ACHN (cell line): ENCODE data around the gene PRELP.

Experiments used
- DNase-seq: peaks from one replicate; pipeline ENCODE4 v3.0.0-alpha.2; 2015
- in situ Hi-C: cut with HindIII; loops from 2 replicates; pipeline ENCODE4 v1.10.0; 2017; ENCODE audit warnings: low sequenced_read_pairs, low pct_ligation_motif_present, low pct_unique_long_range_greater_than_20kb

PRELP gene

DNA sequence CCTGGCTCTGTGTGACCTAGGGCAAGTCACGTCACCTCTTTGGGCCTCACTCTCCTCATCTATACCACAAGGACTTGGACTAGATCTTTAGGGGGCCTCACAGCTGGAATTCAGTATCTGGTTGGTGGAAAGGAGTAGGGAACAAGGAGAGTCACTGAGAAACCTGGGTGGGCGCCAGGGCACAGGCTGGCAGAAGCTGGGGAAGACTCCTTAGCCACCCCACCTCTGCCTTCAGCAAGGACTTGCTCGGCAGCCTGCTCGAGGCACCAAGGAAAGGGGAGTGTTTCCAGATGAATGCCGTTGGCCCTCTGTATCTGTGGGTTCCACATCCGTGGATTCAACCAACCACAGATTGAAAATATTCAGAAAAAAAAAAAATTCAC, 17.1 kb downstream of the PRELP start:
- no peak for DNase-seq
- in situ Hi-C loops, result no loop called here

DNA sequence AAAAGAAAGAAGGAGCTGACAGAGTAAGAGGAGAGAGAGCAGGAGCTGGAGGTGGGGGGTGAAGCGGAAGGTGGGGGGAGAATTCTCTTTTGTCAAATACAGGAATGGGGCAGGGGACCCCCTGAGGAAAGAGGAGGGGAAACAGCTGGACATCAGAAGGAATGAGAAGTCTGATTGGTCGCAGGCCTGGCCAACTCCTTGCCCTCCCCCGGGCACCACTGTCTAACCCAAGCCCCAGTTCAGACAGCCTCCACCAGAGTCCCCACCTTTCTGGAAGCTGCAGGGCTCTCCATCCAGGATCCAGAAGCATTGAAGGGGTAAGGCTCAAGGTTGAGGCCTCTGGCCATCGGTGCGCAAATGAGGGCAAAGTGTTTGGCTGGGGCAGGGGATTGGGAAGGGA, 18.3 kb downstream of the PRELP start, which contains the start of gene OPTC:
Gene OPTC, plus strand, starts transcription at position 253 of the 400 bp plus-strand sequence. CDS start 1,853 bp downstream, outside the sequence.
- in situ Hi-C loops, result no loop called here
- DNase-seq, result no peak

DNA sequence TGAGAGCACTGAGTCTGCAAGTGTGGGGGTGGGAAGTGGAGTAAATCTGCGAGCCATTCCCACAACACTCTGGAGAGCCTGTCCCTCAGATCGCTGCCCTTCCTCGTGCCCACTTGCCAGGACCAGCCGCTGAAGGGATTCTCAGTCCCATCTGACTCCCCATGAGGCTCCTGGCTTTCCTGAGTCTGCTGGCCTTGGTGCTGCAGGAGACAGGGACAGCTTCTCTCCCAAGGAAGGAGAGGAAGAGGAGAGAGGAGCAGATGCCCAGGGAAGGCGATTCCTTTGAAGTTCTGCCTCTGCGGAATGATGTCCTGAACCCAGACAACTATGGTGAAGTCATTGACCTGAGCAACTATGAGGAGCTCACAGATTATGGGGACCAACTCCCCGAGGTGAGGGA, 20.2 kb downstream of the PRELP start:
- DNase-seq, result no peak
- in situ Hi-C loops, result no loop called here

DNA sequence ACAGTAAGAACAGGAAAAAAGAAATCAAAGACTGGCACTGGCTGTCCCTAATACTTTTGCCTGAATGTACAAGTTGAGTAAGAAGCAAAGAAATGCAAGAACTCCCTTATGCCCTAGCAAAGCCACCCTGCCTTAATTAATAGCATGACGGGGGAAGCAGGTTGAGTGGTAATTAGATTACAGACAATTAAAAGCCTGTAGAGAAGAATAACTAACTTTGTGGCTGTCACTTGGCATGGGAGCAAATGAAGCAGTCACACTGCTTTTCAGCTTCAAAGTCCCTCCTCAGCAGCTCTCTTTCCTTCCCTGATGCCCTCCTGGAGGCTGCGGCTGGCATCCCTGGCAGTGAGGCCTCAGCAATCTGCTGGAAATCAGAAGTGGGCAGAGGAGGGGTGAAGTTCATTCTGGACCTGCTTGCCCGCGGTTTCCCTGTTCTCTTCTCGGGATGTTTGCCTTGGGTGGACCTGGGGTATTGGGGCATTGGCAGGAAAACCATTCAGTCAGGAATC, 21.7 kb downstream of the PRELP start:
- DNase-seq, result no peak
- in situ Hi-C loops, result no loop called here

DNA sequence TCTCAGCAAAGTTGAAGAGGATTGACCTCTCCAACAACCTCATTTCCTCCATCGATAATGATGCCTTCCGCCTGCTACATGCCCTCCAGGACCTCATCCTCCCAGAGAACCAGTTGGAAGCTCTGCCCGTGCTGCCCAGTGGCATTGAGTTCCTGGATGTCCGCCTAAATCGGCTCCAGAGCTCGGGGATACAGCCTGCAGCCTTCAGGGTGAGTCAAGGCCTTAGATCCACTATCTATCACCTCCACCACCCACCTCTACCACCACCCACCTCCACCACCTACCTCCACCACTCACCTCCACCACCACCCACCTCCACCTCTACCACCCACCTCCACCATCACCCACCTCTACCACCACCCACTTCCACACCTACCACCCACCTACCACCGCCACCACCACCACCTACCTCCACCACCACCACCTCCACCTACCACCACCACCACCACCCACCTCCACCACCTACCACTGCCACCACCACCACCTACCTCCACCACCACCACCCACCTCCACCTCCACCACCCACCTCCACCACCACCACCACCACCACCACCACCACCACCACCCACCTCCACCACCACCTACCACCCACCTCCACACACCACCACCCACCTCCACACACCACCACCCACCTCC, 24.2 kb downstream of the PRELP start:
- no peak for DNase-seq
- in situ Hi-C loops, result no loop called here

DNA sequence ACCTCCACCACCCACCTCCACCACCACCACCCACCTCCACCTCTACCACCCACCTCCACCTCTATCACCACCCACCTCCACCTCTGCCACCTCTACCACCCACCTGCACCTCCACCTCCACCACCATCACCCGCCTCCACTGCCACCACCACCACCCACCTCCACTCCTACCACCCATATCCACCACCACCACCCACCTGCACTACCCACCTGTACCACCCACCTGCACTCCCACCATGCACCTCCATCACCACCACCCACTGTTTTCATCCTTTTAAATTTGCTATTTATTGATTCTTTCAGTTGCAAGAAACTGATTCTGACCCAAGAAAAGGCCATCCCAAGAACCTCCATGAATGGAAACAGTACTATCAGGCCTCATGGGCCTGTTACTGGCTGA, 24.7 kb downstream of the PRELP start:
- in situ Hi-C loops, result no loop called here
- no peak for DNase-seq

DNA sequence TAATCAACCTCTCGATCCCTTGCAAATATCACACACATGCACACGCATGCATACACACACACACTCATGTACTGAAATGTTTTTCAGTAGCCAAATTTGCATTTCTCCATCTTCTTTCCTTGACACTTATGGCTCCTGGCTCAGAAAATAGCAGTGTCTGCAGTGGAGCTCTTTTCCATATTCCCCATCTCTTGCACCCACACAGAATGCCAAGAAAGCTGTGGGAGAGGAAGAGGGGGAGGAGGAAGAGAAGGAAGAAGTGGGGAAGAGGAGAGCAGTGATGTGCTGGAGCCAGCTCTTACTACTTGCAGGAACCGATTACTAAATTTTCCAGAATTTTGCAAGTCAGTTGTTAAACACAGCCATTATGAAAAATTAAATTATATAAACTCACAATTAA, 28.2 kb downstream of the PRELP start:
- in situ Hi-C loops, result no loop called here
- DNase-seq, result no peak

DNA sequence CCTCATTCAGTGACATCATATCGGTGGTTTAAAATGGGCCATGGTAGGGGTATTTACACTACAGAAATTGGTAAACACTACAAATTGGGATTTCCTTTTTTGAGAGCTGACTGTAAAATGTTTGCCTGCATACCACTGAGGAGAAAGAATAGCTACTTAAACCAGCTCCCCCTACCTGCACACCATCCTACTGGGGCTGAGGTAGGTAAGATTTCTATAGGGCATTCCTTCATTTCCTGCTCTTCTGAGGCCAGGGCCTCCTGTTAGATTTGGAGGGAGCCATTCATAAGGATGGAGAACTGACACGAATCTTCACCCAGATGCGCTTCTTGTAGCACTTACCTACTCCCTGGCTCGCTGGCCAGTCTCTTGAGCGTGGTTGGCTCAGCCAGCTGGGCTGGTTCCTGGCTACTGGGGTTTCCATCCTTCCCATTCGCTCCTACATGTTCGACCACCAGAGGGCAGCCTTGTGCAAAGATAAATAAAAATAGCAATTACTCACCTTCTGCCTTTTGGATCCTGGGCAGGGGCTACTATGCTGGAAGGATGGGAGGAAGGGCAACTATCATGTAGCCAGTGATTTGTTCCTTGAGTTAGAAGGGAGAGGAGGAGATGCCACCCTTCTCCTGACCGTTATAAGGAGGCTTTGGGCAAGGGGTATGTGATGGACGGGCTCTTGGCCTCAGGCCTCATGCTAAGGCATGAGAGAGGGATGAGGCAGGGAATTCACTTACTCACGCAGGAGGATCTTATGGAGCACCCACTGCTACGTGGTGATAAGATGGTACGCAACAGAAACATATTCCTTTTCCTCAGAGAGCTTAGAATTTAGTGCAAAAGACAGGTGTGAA, 29.0 kb downstream of the PRELP start:
- in situ Hi-C loops, result no loop called here
- DNase-seq, result peak; percentile 81

DNA sequence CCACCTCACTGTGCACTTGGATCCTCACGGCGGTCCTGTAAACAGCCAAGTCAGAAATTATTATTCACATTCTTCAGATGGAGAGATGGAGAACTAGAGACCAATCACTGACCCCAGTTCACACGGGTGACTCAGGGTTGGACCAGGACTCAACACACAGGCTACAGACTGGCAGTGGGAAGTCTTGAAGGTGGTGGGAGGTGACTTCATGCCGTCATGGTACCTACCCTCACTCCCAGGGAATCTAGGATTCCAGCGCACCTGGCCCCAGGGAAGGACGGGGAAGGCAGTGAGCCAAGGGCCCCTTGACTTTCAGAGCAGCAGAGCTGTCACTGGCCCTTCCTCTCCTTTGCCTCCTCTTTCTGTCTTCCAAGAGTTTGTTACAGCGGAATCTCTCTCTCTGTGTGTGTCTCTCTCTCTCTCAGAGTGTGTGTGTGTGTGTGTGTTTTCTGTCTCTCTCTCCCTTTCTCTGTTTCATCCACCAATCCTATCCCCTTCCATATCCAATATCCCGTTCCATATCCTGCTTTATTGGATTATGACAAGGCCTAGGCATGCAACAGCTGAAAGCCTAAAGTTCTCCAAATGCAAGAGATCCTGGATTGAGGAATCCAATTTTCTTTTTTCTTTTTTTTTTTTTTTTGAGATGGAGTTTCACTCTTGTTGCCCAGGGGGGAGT, 30.1 kb downstream of the PRELP start:
- in situ Hi-C loops, result no loop called here
- no peak for DNase-seq

DNA sequence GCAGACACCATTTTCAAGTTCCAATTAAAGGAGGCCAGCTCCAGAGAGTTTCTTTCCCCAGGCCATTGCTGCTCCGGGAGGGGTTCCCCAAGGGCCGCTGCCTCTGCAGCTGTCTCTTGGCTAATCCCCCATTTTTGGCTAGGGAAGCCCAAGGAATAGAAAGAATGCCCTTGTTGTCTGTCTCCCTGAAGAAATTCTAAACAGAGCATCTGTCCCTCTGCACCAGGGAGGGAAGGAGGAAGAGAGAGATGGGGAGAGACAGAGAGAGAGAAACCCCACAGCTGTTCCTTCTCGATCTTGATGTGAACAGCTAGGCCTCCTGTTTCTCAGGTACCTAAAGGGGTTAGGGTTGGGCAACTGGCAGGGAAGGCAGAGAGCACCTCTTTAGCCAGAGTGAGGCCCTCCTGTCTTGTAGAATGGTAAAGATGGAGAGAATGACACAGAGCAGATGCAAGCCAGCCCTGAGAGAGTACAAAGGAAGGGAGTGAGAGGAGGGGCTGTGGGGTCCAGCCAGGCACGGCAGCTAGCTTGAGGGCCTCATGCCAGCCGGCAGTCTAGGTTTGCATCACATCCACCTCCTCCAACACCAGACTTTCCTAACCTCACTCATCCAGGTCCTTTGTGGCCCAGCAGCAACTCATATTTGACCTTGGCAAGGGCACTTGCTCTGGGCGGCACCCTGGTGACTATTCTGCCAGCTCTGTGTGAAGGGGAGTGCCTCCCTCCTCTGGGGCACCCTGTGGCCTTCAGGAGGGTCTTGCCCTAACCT, 31.4 kb downstream of the PRELP start:
- no peak for DNase-seq
- in situ Hi-C loops, result no loop called here

DNA sequence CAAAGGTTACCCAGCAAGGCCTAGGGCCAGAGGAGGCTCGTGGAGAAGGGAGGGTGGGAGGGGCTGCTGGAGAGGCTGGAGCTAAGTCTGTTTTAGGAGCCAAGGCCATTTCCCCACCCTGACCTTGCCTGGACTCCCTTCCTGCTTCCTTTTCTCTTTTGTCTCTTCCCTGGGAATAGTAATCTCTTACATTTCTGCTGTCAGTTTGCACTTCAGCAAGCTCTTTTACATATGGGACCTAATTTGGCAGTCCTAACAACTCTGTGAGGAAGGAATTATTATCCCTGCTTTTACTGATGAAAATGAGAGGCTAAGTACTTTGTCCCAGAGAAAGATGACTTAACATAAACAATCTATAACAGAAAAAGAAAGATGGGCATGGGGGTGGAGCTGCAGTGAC, 32.2 kb downstream of the PRELP start:
- in situ Hi-C loops, result no loop called here
- DNase-seq, result no peak

DNA sequence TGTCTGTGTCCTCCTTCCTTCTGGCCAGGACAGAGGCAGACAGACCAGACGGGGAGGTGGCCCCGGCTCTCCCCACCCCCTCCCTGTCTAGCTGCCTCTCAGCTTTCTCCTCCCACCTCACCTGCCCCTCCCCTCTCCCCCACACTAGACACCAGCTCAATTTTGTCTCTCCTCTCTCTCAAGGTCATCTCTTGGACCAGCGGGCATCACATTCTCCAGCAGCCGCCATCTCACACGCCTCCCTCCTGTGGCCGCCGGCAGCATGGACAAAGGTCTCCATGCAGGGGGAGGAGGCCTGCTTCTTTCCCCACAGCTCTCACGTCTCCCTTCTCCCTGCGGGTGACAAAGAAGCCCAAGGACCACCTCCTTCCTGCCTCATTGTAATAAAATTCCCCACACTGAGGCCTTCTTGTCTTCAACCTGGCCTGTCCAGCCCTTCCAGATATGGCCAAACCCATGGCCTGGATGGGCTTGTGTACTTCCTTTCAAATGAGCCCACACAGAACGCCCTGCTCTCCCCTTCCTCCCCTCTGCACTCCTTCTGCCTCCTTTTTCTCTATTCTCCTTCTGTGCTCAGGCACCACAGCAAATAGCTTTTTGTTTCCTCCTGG, 33.0 kb downstream of the PRELP start:
- no peak for DNase-seq
- in situ Hi-C loops, result no loop called here

DNA sequence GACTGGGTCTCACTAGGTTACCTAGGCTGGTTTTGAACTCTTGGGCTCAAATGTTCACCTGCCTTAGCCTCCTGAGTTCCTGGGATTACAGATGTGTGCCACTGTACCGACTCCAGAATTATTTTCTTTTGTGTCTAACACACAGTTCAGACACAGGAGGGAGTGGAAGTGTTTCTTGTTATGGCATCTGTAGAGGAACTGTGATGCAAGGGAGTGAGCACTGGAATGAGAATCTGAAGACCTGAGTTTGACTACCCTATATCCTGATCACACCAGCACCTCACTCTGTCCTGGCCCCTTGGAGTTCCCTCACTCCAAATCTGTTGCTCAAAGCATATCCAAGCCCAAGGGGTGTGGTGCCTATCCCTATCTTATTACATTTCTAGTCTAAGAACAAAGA, 33.5 kb downstream of the PRELP start:
- in situ Hi-C loops, result no loop called here

DNA sequence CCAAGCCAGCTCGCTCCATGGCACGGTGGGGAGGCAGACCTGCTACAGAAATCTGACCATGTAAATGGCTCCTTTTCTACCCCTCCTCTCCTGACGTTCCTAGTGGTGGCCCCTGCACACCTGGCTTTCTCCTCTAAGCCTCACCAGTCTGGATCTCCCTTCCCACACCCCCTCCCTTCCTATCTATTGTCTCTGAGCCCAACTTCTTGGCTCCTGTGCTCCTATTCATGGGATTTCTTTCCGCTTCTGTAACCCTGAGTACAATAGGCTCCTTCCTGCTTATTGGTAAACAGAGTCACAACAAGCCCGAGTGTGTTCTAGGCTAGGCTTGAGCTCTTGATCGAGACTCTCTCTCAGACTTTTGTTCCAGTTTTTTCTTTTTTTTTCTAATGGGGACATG, 35.9 kb downstream of the PRELP start:
- in situ Hi-C loops, result no loop called here
- DNase-seq, result no peak

More for the DNA sequence above, 33.5 kb downstream of the PRELP start:
- DNase-seq, result no peak

DNA sequence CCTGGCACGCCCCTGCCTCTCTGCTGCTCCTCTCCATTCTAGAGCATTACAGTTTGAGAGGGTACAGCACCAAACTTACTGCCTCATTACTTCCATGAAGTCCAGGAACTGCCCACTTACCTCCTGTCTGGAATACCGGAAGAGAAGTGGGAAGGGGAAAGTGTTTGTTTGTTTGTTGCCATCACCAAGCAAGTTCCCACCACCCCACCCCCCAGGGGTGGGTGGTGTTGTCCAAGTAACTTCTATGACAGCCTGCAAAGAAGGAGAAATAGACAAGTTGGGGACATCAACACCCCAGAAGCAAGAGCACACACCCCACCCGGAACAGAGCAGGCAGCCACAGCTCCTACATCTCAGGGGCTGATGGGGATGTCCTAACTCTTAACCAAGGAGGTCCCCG, 36.3 kb downstream of the PRELP start:
- DNase-seq, result no peak
- in situ Hi-C loops, result no loop called here

DNA sequence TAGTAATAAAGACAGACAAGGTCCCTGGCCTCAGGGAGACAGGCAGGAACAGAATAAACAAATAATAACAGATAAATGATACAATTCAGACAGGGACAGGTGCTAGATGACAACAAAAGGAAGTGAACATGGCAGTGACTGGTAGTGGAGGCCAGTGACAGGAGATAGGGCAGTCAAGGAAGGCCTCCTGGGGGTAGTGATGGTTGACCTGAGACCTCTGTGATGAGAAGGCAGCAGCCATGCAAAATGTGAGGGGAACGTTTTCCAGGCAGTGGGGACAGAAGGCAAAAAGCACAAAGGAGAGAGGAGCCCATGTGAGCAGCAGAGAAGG, 36.9 kb downstream of the PRELP start:
- in situ Hi-C loops, result no loop called here
- DNase-seq, result no peak

DNA sequence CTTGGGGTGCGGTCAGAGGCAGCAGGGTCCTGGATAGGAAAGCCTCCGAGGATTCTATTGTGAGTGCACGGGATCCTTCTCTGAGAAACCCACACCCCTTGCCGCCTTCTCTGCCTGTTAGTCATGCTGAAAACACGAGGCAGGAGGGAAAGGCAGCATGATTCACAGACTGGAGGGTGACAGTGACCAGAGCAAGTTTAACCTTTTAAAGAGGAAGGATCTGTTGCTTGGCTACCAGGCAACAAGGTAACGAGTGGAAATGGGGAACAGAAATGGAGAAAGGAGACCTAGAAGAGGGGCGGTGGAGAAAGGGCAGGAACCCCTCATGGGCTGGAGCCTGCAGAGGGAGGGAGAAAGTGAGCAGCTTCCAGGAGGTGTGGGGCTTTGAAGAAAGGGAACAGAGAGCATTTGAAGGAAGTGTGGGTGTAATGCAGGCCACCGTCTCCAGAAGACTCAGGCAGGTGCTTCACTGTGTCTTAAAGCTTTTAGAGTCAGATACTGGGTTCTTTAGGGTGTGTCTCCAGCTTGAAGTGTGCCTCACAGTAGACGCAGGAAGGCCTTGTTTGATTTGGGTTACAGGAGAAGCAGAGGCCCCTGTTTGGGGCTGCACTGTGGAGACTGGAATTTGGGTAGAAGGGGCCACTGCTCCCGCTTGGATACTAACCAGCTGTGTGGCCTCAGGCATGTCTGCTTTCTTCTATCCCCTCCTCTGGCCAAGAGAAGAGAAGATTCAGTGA, 37.4 kb downstream of the PRELP start:
- in situ Hi-C loops, result no loop called here
- DNase-seq, result peak; percentile 90

DNA sequence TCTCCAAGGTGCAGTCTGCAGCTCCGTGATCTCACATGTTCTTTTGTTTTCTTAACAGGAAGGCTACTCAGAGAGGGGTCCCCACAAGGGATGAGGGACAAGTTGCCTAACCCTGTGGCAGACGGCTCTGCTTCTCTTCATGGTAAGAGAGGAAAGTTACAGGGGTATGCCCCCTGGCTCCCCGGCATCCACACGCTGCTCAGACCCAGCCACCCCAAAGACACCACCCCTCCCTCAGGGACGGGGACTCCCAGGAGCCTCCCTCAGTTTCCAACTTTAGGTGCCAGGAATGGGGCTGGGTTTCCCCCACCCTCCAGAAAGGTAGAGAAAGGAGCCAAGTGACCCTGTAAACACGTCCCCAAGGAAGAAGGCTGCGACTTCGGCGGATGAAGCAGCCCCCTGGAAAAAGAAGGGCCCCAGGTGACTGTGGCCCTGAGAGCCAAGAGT, 38.0 kb downstream of the PRELP start:
- in situ Hi-C loops, result no loop called here
- DNase-seq, result no peak
